ENCODE measurements around the gene FAM162B.
A peak's percentile ranks its signal among the peaks of the same experiment; 100 is the strongest.
"Not testable (repeated sequence)": the region's sequence is repeated elsewhere in the genome, so short reads cannot be mapped to it uniquely, and the experiment has no call there.

Gene FAM162B

GRCh38 chr6:116764961-116765841 lies at the start of gene FAM162B:
TSS of gene FAM162B (minus strand) at chr6:116765719. CDS start at chr6:116765576, 143 bp downstream.
- DNase-seq, result peak; percentile 27 to 29

GRCh38 chr6:116812051-116812650 lies 46.6 kb upstream of the FAM162B start:
- DNase-seq, result no peak

DNA sequence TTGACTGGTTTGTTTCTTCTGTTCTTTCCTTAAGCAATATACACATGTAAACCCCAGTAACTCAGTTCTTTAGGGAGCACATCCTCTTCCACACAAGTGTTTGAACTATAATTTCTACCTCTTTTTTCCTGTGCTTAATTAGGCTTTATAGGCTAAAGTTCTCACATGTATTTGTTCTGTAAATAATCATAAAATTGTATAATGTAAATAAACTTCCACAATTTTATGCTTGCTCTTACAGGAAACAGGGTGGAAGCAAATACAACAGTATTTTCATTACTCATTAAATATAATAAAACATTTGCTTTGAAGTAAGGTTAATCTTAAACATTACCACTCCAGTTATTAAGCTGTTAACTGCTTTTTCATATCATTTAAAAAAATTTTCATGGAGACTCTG lies 36.5 kb upstream of the FAM162B start:
- no peak for DNase-seq

DNA sequence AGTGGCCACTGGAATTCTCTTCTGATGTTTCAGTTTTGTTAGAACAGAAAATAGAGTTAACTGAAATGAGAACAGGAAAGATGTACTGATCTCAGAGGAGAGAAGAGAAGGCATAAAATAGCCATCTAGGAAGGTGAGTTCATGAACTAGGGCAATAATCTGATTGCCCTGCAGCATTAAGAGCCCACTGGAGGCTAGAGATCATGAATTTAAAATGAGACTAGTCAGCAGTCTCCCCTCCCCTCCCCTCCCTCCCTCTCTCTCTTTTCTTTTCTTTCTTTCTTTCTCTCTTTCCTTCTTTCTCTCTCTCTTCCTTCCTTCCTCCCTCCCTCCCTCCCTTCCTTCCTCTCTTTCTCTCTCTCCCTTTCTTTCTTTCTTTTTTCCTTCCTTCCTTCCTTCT lies 34.4 kb upstream of the FAM162B start:
- no peak for DNase-seq

- no peak for DNase-seq
Measured at GRCh38 chr6:116797585-116797984, 32.1 kb upstream of the FAM162B start.

DNA sequence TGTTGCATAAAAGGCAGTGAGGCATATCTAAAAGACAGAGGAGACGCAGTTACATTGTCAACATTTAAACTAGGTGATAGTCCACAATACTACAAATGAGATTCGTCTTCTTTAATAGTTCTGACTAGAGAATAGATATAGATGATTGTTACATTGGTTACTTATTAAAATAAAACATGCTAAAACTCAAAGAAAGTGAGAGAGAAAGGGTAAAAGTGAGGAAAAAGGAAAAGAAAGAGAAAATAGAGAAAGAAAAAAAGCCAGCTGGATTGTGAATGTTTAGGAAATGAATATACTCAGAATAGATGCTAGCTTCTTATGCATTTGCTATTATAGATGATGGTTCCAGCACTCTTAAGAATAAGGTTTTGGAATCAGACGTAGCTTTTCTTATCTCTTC lies 27.7 kb upstream of the FAM162B start:
- DNase-seq, result no peak

DNA sequence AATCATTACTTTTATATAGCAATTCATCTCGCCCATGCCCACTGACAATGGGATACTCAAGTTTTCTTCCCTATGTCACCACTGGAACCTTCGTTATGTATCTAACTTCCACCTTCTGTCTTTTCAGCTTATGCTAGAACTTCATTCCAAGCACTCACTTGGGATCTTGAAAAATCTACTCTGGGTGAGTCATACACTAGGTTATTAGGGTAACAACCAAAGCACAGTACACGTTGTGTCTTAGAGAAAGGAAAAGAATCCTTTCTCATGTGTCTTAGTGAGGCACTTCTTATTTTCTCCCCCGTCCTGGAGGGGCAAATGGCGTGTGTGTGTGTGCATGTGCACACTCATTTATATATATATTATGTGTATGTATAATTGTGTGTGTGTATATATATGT lies 18.3 kb upstream of the FAM162B start:
- no peak for DNase-seq

DNA sequence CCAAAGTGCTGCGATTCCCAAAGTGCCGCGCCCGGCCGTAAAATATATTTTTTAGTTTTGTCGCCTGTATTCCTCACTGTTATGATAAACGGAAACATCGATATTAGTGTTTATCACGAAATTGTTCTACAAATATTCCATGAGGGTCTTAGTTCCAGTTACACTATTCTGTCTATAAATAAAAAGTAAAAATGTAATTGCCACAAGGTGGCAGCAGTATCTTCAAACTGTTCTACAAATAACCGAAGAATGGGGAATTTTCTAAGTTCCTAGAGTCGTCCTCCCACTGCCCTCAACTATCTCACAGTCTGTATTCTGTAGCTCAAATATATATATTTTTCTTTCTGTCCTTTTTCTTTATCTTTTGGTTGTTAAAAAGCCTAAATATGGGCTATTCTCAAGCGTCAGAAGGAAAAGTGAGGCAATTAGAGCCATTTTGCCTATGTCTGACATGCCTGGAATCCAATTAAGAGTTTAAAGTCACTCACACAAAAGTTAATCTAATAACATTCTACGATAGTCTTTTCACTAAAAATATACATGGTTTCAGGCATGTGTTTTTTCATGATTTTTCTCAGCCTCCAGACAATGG lies 14.2 kb upstream of the FAM162B start:
- no peak for DNase-seq

DNA sequence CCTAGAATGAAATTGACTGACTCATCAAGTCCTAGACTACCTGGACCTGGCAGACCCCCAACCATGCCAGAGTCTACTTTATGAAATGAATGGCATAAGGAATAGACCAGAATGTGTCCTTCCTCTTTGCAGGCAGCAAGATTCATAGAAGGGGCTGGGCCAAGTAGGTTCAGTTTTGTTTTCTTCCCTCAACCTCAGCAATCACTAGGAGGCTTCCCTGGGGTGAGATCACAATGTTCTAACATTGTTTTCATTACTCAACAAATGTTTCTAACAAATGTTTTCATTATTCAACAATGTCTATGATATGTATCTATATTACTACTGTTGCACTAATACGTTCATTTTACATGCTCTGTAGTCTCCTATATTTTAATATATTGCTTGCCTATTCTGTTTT lies 8.4 kb upstream of the FAM162B start:
- no peak for DNase-seq

DNA sequence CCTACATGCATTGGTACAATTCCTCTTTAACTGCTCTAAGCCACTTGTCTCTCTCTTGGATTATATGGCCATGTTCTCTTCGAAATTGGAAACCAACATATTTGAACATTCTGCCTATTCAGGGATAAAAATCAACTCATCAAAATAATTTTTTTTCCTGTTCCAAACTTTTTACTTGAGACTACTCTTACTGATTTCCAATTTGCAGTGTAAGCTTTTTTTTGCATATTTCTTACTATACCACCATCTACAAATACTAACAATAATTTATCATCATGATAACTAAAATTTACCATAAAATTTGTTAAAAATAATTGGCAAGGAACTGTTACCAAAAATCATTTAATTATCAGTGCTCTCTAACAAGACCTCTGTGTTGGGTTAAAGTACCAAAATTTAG lies 6.9 kb upstream of the FAM162B start:
- DNase-seq, result no peak

DNA sequence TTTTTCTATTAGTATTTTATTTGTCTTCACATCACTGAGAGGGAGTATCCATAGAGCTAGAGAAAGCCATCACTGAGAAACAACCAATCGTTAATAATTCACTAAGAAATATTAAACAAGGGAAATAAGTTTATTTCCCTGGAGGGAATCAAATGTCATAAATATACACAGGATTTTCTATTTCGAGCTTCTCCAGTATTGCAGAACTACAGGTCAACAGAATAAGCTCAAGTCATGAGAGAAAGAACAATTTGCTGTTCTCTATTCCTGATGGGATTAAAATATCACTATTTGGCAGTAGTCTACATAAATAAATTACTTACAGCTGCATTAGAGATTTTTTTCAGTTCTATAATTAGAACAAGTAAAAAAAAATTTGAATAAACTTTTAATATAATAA lies 2.2 kb upstream of the FAM162B start:
- no peak for DNase-seq

DNA sequence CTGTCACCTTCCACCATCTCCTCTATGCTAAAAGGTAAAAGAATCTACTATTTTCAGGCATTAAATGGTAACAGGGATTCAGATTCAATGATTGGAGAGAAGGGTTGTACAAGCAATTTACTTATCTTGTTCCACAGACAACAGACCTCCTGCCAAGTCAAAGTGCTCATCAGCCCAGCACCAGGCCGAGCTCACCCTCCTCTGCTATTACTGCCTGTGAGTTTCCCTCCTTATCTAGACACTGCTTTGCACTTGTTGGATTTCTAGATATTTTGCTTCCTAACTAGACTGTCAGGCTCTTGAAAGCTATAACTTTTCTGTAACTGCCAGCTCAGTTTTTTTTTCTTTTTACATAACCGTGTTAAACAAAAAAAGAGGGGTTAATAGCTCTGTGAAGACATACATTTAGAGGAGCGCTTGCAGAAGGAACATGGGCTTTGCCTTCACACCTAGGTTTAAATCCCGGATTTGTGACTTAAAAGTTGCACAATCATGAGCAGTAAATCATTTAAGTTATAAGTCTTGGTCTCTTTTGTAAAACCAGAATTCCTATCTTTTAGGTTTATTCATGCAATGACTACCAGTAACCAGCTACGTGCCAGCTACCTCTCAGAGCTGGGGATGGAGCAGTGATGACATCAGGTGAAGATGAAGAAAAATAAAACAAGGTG lies 1.1 kb upstream of the FAM162B start:
- DNase-seq, result no peak

DNA sequence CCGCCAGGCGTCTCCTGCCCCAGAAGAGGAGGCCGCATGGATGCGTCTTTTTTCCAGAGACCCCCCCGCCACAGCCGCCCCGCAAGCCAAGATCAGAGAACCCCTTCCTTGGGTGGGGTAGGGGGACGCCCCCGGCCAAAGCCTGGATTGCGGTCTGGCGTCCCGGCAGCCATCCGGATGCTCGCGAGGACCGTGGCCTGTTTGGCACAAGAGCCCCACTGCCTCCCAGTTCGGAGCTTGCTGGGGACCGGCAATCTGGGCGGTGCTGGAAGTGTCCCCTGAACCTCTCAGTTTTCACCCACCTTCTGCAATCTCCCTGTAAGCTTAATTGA lies 924 bp downstream of the FAM162B start:
- DNase-seq, result no peak

- no peak for DNase-seq
Measured at GRCh38 chr6:116763906-116764628, 1.5 kb downstream of the FAM162B start.

- no peak for DNase-seq
Measured at GRCh38 chr6:116763048-116763447, 2.5 kb downstream of the FAM162B start.

GRCh38 chr6:116762235-116762634 lies 3.3 kb downstream of the FAM162B start:
- no peak for DNase-seq

GRCh38 chr6:116761779-116762178 lies 3.7 kb downstream of the FAM162B start:
- no peak for DNase-seq

- no peak for DNase-seq
Measured at GRCh38 chr6:116745176-116745575, 20.3 kb downstream of the FAM162B start.

GRCh38 chr6:116741571-116741970 lies 23.9 kb downstream of the FAM162B start:
- no peak for DNase-seq

DNA sequence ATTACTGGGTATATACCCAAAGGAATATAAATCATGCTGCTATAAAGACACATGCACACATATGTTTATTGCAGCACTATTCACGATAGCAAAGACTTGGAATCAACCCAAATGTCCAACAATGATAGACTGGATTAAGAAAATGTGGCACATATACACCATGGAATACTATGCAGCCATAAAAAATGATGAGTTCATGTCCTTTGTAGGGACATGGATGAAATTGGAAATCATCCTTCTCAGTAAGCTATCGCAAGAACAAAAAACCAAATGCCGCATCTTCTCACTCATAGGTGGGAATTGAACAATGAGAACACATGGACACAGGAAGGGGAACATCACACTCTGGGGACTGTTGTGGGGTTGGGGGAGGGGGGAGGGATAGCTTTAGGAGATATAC lies 25.0 kb downstream of the FAM162B start:
- not testable (repeated sequence) for DNase-seq

DNA sequence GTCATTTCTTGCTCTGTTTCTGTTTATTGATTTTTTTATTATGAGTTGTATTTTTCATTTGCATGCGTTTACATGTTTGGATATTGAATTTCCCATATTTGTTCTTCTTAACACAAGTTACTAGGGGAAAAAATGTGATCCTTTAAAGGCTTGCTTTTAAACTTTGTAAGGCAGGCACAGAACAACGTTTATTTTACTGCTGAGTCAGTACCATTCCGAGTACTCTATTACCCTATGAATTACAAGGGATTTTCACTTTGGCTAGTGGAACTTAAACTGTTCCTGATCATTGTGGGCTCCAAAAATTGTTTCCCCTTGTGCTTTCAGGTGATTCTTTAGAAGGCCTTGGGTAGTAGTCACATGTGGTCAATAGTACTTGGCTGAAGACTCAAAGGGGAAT lies 28.5 kb downstream of the FAM162B start:
- DNase-seq, result no peak

GRCh38 chr6:116730513-116730912 lies 35.0 kb downstream of the FAM162B start:
- DNase-seq, result no peak

DNA sequence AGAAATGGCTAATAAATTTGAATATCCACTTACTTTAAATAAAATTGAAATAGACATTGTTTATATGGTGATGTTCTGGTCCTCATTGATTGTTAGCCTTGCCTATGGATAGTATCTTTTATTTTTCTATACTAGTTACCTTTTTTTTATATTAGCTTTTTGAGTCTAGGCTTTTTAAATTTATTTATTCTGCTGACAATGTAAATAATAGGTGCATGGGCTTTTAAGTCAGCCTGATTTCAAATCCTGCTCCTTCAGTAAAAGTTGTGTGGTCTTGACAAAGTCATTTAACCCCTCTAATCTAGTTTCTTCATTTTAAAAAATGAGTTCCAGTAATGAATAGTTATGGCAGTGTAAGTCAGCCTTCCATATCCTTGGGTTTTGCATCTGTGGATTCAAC lies 38.6 kb downstream of the FAM162B start:
- DNase-seq, result no peak

Measured in activated T-cell treated with anti-CD3 and anti-CD28 coated beads, Interleukin-2, amount 50 U/mL, for 48 hours (primary cell).